ENCODE results near the gene DBF4B. TPM values are rescaled to one million over a fixed set of nuclear protein-coding genes. Genes with fewer than 3 reads are reported as not detected.

DBF4B gene
- total and polyA plus RNA-seq, 3 experiments from 2014 or later: 0.75 to 16.1 (median 15.2) TPM

- H3K36me3 ChIP-seq (ENCODE audit: insufficient read depth, low read length): no peaks in the 10 kb centered on the region
- Mint-ChIP-seq H3K27ac (peak overlapping the region in 2 of 8 donors; percentile 37 to 54), H3K4me1 (peaks cover 5 to 20% (median 7%) of the 10 kb centered on the region in 3 donors), H3K27me3 (peaks cover 4 to 6% of the 10 kb centered on the region in 2 donors), H3K4me3 (peak overlapping the region; percentile 37 to 76 (median 65)), H3K36me3 (no peaks in the 10 kb centered on the region), H3K9me3 (no peaks in the 10 kb centered on the region)
- H3K27ac ChIP-seq (ENCODE audit: low read depth, low read length): no peak overlapping the region
- ChIA-PET CTCF (interaction anchor here (0.7 to 9.4 kb wide), 12 partner anchors 8 to 356 kb away, joined by 3 to 141 read pairs (median 4); partner anchors contain the start of gene ACBD4), POLR2A (interaction anchor here (0.8 kb wide), 1 partner anchor 120 kb away, joined by 5 read pairs; the partner anchor contains the start of gene EFTUD2)
- H3K4me3 ChIP-seq (ENCODE audit: low read length): peak overlapping the region; percentile 70
- DNase-seq: peak; percentile 70 to 82 (median 75)
- H3K27me3 ChIP-seq (ENCODE audit: insufficient read depth, low read length, poor library complexity, severe bottlenecking): no peaks in the 10 kb centered on the region
- peaks cover 16% of the 10 kb centered on the region for H3K4me1 ChIP-seq (ENCODE audit: insufficient read depth, low read length)
- H3K9me3 ChIP-seq (ENCODE audit: low read length): no peaks in the 10 kb centered on the region
These were observed 71.0 kb downstream of the DBF4B start for GRCh38 chr17:44779211-44780025.

DNA sequence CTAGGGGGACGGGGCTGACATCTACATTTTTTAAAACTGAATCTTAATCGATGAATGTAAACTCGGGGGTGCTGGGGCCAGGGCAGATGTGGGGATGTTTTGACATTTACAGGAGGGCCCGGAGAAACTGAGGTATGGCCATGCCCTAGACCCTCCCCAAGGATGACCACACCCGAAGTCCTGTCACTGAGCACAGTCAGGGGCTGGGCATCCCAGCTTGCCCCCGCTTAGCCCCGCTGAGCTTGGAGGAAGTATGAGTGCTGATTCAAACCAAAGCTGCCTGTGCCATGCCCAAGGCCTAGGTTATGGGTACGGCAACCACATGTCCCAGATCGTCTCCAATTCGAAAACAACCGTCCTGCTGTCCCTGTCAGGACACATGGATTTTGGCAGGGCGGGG is 71.7 kb downstream of the DBF4B start:
- Mint-ChIP-seq H3K27me3 (peaks cover 4 to 7% of the 10 kb centered on the region in 2 donors), H3K27ac (peak overlapping the region in 1 of 8 donors; percentile 78), H3K4me1 (peaks cover 3 to 20% (median 5%) of the 10 kb centered on the region in 3 donors), H3K4me3 (peak overlapping the region in 1 of 7 donors; percentile 24), H3K36me3 (no peaks in the 10 kb centered on the region), H3K9me3 (no peaks in the 10 kb centered on the region)
- CTCF ChIA-PET: interaction anchor here (1.2 to 9.4 kb wide), 7 partner anchors 9 to 355 kb away, joined by 3 to 141 read pairs (median 5); partner anchors contain the start of gene ACBD4
- H3K4me3 ChIP-seq (ENCODE audit: low read length): no peak overlapping the region
- POLR2A ChIA-PET: no interaction called here
- H3K36me3 ChIP-seq (ENCODE audit: insufficient read depth, low read length): no peaks in the 10 kb centered on the region
- no peak for DNase-seq
- H3K27me3 ChIP-seq (ENCODE audit: insufficient read depth, low read length, poor library complexity, severe bottlenecking): no peaks in the 10 kb centered on the region
- H3K9me3 ChIP-seq (ENCODE audit: low read length): no peaks in the 10 kb centered on the region
- H3K27ac ChIP-seq (ENCODE audit: low read depth, low read length): no peak overlapping the region
- peaks cover 16% of the 10 kb centered on the region for H3K4me1 ChIP-seq (ENCODE audit: insufficient read depth, low read length)

- H3K27me3 Mint-ChIP-seq: peaks cover 4 to 8% of the 10 kb centered on the region in 2 donors
- Histone ChIP-seq H3K27me3 (ENCODE audit: insufficient read depth, low read length, poor library complexity, severe bottlenecking) (no peaks in the 10 kb centered on the region), H3K4me1 (ENCODE audit: insufficient read depth, low read length) (peaks cover 16% of the 10 kb centered on the region), H3K9me3 (ENCODE audit: low read length) (no peaks in the 10 kb centered on the region), H3K36me3 (ENCODE audit: insufficient read depth, low read length) (no peaks in the 10 kb centered on the region), H3K4me3 (ENCODE audit: low read length) (no peak overlapping the region), H3K27ac (ENCODE audit: low read depth, low read length) (no peak overlapping the region)
- H3K9me3 Mint-ChIP-seq: no peaks in the 10 kb centered on the region
- POLR2A ChIA-PET: no interaction called here
- DNase-seq: no peak
- H3K4me1 Mint-ChIP-seq: peaks cover 3 to 14% (median 5%) of the 10 kb centered on the region in 3 donors
- CTCF ChIA-PET: interaction anchor here (0.8 to 9.4 kb wide), 4 partner anchors 10 to 84 kb away, joined by 3 to 141 read pairs (median 3); no protein-coding TSS in a partner anchor
- no peak overlapping the region for H3K27ac Mint-ChIP-seq
- no peaks in the 10 kb centered on the region for H3K36me3 Mint-ChIP-seq
- H3K4me3 Mint-ChIP-seq: no peak overlapping the region
These were observed 72.5 kb downstream of the DBF4B start for GRCh38 chr17:44780845-44781480.

DNA sequence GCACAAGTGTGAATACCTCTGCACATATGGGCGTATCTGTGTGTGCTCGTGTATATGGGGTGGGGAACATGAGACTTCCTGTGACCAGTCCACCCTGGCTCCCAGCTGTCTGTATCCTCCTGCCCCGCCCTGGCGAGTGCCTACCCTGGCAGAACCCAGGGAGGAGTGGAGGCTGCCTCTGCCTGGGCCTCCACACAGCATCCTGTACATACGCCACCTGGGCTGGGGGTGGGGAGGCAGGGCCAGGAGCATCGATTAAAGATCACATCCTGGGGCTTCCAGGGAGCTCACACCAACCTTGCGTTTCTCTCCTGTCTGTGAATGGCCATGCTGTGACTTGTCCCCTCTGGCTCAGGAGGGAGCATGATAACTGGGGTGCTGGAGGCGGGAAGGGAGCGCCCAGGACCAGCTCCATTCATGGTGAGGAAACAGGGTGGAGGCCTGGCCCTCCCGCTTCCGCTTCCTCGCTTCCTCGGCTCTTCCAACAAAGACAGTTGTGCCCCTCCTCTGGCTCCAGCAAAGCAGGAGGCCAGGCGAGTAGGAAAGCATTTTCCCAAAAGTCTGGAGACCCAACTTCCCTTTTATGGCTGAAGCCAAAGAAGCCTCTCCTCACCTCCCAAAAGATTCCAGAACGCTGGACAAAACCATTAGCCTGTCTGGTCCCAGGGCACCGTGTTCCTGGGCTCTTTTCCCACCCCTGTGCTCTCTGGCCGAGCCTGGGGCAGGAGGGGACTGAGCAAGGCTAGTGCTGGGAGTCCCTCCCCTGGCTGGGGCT is 73.3 kb downstream of the DBF4B start:
- Histone ChIP-seq H3K27me3 (ENCODE audit: insufficient read depth, low read length, poor library complexity, severe bottlenecking) (no peaks in the 10 kb centered on the region), H3K4me1 (ENCODE audit: insufficient read depth, low read length) (peaks cover 9% of the 10 kb centered on the region), H3K9me3 (ENCODE audit: low read length) (no peaks in the 10 kb centered on the region), H3K27ac (ENCODE audit: low read depth, low read length) (no peak overlapping the region), H3K4me3 (ENCODE audit: low read length) (no peak overlapping the region), H3K36me3 (ENCODE audit: insufficient read depth, low read length) (no peaks in the 10 kb centered on the region)
- Mint-ChIP-seq H3K27ac (no peak overlapping the region), H3K27me3 (peaks cover 5 to 8% of the 10 kb centered on the region in 2 donors), H3K9me3 (no peaks in the 10 kb centered on the region), H3K36me3 (no peaks in the 10 kb centered on the region), H3K4me1 (peaks cover 0 to 9% (median 5%) of the 10 kb centered on the region in 3 donors), H3K4me3 (no peak overlapping the region)
- ChIA-PET CTCF (interaction anchor here (9.4 kb wide), 1 partner anchor 84 kb away, joined by 141 read pairs; no protein-coding TSS in a partner anchor), POLR2A (no interaction called here)
- no peak for DNase-seq

- H3K27me3 ChIP-seq (ENCODE audit: insufficient read depth, low read length, poor library complexity, severe bottlenecking): no peaks in the 10 kb centered on the region
- no peaks in the 10 kb centered on the region for H3K36me3 Mint-ChIP-seq
- H3K27ac ChIP-seq (ENCODE audit: low read depth, low read length): no peak overlapping the region
- DNase-seq: no peak
- peaks cover 0 to 9% (median 5%) of the 10 kb centered on the region in 3 donors for H3K4me1 Mint-ChIP-seq
- H3K27me3 Mint-ChIP-seq: peaks cover 7 to 8% of the 10 kb centered on the region in 2 donors
- H3K9me3 Mint-ChIP-seq: no peaks in the 10 kb centered on the region
- no peaks in the 10 kb centered on the region for H3K9me3 ChIP-seq (ENCODE audit: low read length)
- no peak overlapping the region for H3K27ac Mint-ChIP-seq
- ChIA-PET CTCF (no interaction called here), POLR2A (no interaction called here)
- H3K36me3 ChIP-seq (ENCODE audit: insufficient read depth, low read length): no peaks in the 10 kb centered on the region
- no peak overlapping the region for H3K4me3 Mint-ChIP-seq
- H3K4me1 ChIP-seq (ENCODE audit: insufficient read depth, low read length): peaks cover 9% of the 10 kb centered on the region
- no peak overlapping the region for H3K4me3 ChIP-seq (ENCODE audit: low read length)
These were observed 73.9 kb downstream of the DBF4B start for GRCh38 chr17:44782326-44782850.

DNA sequence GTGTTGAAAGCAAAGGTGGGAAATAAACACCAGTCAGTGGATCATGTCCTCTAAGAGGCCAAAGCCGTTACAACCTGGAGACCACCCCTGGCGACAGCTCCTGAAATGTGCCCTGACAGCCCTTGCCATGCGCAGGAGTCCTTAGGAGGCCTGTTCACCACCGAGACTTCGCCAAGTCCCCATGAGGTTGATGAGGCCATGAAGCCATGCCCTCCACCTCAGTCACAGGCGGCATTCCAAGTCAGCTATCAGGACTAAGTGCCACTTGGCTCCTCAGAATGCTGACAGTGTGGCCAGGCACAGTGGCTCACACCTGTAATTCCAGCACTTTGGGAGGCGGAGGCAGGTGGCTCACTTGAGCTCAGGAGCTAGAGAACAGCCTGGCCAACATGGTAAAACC is 77.5 kb downstream of the DBF4B start:
- ChIA-PET POLR2A (no interaction called here), CTCF (interaction anchor here (0.8 to 2.7 kb wide), 2 partner anchors 10 to 80 kb away, joined by 3 to 8 read pairs; no protein-coding TSS in a partner anchor)
- Mint-ChIP-seq H3K27ac (no peak overlapping the region), H3K4me1 (no peaks in the 10 kb centered on the region), H3K4me3 (no peak overlapping the region), H3K27me3 (peaks cover 3% of the 10 kb centered on the region in 2 donors), H3K36me3 (no peaks in the 10 kb centered on the region), H3K9me3 (no peaks in the 10 kb centered on the region)
- DNase-seq: no peak
- H3K36me3 ChIP-seq (ENCODE audit: insufficient read depth, low read length): no peaks in the 10 kb centered on the region
- no peaks in the 10 kb centered on the region for H3K27me3 ChIP-seq (ENCODE audit: insufficient read depth, low read length, poor library complexity, severe bottlenecking)
- no peak overlapping the region for H3K27ac ChIP-seq (ENCODE audit: low read depth, low read length)
- H3K4me1 ChIP-seq (ENCODE audit: insufficient read depth, low read length): no peaks in the 10 kb centered on the region
- H3K4me3 ChIP-seq (ENCODE audit: low read length): no peak overlapping the region
- no peaks in the 10 kb centered on the region for H3K9me3 ChIP-seq (ENCODE audit: low read length)

DNA sequence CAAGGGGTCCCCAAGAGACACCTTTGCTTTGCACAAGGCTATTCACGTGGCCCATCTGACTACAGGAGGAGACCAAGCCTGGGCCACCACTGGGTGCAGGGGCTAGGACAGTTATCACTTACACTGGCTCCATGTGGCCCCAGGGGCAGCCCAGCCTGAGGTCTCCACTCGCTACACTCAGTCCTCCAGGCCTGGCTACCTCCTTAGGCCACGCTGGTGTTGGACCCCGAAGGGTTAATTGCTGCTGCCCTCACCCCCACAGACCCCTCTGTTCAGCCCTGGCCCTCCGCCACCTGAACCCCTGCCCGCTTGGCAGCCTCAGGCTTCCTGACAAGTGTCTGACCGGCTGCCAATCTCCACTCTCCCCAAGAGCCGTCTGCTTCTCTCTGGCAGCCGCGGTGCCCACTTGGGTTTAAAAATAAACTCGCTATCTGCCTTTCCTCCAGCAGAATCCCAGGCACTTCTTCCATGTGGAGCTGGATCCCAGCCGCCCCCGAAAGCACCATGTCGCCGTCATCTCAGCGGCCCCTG is 78.2 kb downstream of the DBF4B start:
- Histone ChIP-seq H3K27ac (ENCODE audit: low read depth, low read length) (no peak overlapping the region), H3K36me3 (ENCODE audit: insufficient read depth, low read length) (no peaks in the 10 kb centered on the region), H3K27me3 (ENCODE audit: insufficient read depth, low read length, poor library complexity, severe bottlenecking) (no peaks in the 10 kb centered on the region), H3K9me3 (ENCODE audit: low read length) (no peaks in the 10 kb centered on the region), H3K4me3 (ENCODE audit: low read length) (no peak overlapping the region), H3K4me1 (ENCODE audit: insufficient read depth, low read length) (no peaks in the 10 kb centered on the region)
- H3K27ac Mint-ChIP-seq: no peak overlapping the region
- ChIA-PET CTCF (interaction anchor here (2.7 kb wide), 1 partner anchor 11 kb away, joined by 8 read pairs; no protein-coding TSS in a partner anchor), POLR2A (no interaction called here)
- H3K36me3 Mint-ChIP-seq: no peaks in the 10 kb centered on the region
- no peaks in the 10 kb centered on the region for H3K9me3 Mint-ChIP-seq
- DNase-seq: no peak
- H3K4me3 Mint-ChIP-seq: no peak overlapping the region
- peaks cover 3% of the 10 kb centered on the region in 2 donors for H3K27me3 Mint-ChIP-seq
- no peaks in the 10 kb centered on the region for H3K4me1 Mint-ChIP-seq

All from CD8-positive, alpha-beta memory T cell (primary cell).